ENCODE measurements around the gene MBNL1.
"Not testable (repeated sequence)": the region's sequence is repeated elsewhere in the genome, so short reads cannot be mapped to it uniquely, and the experiment has no call there.

The MBNL1 gene

DNA sequence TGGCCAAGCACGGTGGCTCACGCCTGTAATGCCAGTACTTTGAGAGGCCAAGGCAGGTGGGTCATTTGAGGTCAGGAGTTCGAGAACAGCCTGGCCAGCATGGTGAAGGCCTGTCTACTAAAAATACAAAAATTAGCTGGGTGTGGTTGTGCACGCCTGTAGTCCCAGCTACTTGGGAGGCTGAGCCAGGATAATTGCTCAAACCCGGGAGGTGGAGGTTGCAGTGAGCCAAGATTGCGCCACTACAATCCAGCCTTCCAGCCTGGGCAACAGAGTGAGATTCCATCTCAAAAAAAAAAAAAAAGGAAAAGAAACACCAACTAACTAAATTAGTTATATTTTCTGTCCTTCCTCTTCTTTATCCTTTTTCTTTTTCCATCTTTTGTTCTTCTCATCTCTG, 68.6 kb downstream of the MBNL1 start:
- H3K9me3 Mint-ChIP-seq; H3K27me3 Mint-ChIP-seq (ENCODE audit: low read depth); H3K4me3 Mint-ChIP-seq; H3K27ac Mint-ChIP-seq: not testable (repeated sequence)
- Mint-ChIP-seq H3K4me1 (ENCODE audit: low read depth) (peaks cover 42% of the 10 kb centered on the region), H3K36me3 (ENCODE audit: low read depth) (peaks cover 28% of the 10 kb centered on the region)

DNA sequence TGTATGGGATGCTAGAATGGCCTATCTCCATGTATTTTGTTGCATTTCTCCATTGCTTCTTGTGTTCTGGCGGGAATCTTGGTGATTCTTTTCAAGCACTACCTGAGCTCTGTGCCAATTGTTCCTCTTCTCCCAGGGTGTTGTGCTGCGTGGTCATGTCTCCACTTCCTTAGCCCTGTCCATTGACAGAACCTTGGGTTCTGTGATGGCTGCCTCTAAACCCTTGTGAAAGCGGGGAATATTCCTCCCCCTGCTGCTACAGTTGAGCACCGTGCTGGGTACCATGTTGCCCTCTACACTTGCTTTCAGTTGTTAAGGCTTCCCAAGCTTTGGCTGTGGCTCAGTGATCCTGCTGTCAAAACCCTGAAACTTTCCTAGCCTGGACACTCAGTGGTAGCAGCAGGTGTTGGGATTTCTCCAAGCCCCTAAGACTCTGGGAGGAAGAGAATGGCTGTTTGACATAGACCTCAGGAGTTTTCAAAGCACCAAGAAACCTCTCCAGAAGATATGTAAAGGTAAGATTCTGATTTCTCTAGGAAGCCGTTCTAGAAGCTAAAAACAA, 69.5 kb downstream of the MBNL1 start:
- Mint-ChIP-seq H3K4me1 (ENCODE audit: low read depth) (peaks cover 38% of the 10 kb centered on the region), H3K9me3 (no peaks in the 10 kb centered on the region), H3K27me3 (ENCODE audit: low read depth) (no peaks in the 10 kb centered on the region), H3K4me3 (no peak overlapping the region), H3K27ac (peak overlapping the region; percentile 16), H3K36me3 (ENCODE audit: low read depth) (peaks cover 32% of the 10 kb centered on the region)

DNA sequence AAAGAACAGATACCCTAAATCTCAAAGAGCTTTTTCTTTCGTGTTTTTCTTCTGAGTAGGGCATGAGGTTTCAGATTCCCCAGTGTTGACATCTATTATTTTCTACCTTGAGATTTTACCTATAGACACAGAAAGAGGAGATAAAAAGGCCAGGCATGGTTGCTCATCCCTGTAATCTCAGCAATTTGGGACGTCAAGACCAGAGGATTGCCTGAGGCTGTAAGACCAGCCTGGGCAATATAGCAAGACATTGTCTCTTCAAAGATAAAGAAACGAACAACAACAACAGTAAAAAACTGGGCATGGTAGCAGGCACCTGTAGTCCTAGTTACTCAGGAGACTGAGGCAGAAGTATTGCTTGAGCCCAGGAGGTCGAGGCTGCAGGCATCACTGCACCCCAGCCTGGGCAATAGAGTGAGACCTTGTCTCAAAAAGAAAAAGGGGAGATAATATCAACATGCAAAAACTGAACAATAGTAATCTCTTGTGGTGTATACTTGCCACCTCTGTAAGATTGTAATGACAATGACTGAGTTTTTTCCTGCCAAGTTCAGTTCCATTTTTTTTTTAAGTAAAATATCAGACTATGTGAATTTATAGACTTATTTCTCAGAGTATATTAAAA, 71.3 kb downstream of the MBNL1 start:
- peaks cover 30% of the 10 kb centered on the region for H3K4me1 Mint-ChIP-seq (ENCODE audit: low read depth)
- no peak overlapping the region for H3K4me3 Mint-ChIP-seq
- no peaks in the 10 kb centered on the region for H3K27me3 Mint-ChIP-seq (ENCODE audit: low read depth)
- peaks cover 39% of the 10 kb centered on the region for H3K36me3 Mint-ChIP-seq (ENCODE audit: low read depth)
- H3K9me3 Mint-ChIP-seq, result no peaks in the 10 kb centered on the region
- peak overlapping the region; percentile 1 for H3K27ac Mint-ChIP-seq

DNA sequence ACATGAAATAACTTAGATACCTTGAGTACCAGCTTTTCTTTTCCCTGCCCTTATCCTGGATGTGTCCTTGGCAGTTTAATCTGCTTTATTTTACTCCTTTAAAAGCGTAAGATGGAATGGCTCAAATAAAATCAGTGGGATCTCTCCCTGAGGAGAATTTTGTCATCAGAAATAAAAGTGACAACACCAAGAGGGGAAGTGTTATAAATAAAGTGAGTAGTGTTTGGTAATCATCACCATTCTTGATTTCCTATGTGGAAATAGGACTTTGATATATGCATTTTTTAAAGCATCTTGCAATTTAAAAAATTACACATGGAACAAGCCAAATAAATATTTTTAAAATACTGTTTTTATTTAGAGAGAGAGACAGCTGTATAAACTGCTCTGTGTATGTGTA, 76.5 kb downstream of the MBNL1 start:
- H3K4me1 Mint-ChIP-seq (ENCODE audit: low read depth), result peaks cover 10% of the 10 kb centered on the region
- H3K36me3 Mint-ChIP-seq (ENCODE audit: low read depth), result peaks cover 24% of the 10 kb centered on the region
- no peak overlapping the region for H3K4me3 Mint-ChIP-seq
- H3K9me3 Mint-ChIP-seq, result no peaks in the 10 kb centered on the region
- no peak overlapping the region for H3K27ac Mint-ChIP-seq
- no peaks in the 10 kb centered on the region for H3K27me3 Mint-ChIP-seq (ENCODE audit: low read depth)

DNA sequence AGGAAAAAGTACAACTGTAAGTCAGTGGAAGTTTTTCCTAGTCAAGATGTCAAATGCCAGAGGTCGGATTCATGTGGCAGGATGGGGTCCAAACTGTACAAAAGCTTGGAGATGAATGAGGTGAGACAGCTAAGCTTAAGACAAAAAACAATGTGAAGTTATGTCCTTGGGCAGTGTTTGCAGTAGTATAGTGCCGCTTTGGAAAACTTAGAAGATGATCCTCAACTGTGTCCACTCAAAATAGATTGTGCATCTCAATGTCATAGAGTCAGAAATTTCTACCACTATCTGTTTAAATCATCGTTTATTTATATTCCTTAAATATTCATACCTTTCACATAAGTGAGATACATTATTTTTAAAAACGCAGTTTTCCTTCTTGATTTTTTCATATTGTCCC, 77.3 kb downstream of the MBNL1 start:
- Mint-ChIP-seq H3K27me3 (ENCODE audit: low read depth) (no peaks in the 10 kb centered on the region), H3K9me3 (no peaks in the 10 kb centered on the region), H3K27ac (no peak overlapping the region), H3K4me1 (ENCODE audit: low read depth) (peaks cover 11% of the 10 kb centered on the region), H3K36me3 (ENCODE audit: low read depth) (peaks cover 26% of the 10 kb centered on the region), H3K4me3 (no peak overlapping the region)

DNA sequence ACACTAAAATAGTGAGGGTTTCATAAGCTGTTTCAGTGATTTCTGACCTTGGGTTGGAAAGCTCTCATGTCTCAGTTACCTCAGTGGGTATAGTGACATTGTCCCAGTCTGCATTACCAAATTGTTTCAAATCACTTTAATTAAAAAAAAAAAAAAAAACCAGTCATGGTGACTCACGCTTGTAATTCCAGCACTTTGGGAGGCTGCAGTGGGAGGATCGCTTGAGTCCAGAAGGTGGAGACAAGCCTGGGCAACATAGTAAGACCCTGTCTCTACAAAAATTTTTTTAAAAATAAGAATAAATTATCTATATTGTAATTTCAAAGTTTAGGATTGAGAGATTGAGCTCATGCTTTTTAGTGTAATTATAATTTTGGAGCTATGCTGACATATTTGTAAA, 78.0 kb downstream of the MBNL1 start:
- no peak overlapping the region for H3K4me3 Mint-ChIP-seq
- no peaks in the 10 kb centered on the region for H3K9me3 Mint-ChIP-seq
- H3K27me3 Mint-ChIP-seq (ENCODE audit: low read depth), result no peaks in the 10 kb centered on the region
- H3K4me1 Mint-ChIP-seq (ENCODE audit: low read depth), result peaks cover 13% of the 10 kb centered on the region
- no peak overlapping the region for H3K27ac Mint-ChIP-seq
- peaks cover 24% of the 10 kb centered on the region for H3K36me3 Mint-ChIP-seq (ENCODE audit: low read depth)

DNA sequence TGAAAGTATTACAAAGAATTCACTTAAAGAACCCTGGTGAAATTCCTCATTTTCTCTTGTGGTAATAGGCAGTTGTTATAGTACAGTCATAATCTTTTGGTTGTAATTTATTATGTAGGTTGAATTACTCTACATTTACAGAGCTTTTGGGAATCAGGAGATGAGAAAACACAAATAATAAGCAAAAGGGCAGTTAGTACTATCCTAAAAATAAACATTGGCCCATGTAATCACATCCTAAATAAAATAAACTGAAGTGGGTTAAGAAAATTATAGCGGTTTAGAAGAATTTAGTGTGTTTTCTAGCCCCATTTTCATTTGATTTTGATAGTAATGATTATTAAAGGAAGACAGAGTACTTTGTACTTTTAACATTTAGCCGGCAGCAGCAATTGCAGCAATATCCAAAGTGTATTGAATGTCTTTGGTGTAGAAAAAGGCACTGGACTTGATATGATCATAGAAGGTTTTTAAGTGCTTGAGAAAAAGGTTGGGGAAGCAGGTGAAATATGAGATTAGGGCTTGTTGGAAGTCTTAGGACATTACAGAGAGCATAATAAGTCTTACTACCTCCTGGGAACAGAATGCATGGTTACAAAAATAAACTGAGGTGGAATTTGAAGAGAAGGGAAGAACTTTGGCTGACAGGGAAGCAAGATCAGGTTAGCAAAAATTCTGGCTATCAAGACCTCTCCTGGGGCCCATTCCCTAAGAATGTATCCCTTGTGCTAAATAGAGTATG, 79.9 kb downstream of the MBNL1 start:
- H3K4me3 Mint-ChIP-seq, result no peak overlapping the region
- peaks cover 17% of the 10 kb centered on the region for H3K4me1 Mint-ChIP-seq (ENCODE audit: low read depth)
- no peaks in the 10 kb centered on the region for H3K9me3 Mint-ChIP-seq
- no peaks in the 10 kb centered on the region for H3K27me3 Mint-ChIP-seq (ENCODE audit: low read depth)
- H3K27ac Mint-ChIP-seq, result no peak overlapping the region
- H3K36me3 Mint-ChIP-seq (ENCODE audit: low read depth), result peaks cover 26% of the 10 kb centered on the region

DNA sequence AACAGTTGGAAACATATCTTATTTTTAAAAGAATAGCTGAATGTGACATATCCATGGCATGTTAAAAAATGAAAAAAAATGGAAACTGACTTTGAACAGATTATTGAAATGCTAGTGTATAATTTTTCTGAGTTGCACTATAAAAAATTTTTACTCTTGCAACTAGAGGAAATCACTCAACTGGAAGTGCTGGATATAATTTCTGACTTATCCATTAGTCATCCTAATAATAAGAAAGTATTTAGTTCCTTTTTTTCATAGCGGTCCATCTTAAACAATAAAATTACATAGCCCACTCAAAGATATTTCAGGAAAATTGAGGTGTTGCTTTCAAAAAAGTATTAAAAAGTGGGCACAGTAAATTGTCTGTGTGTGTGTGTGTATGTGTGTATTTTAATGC, 80.7 kb downstream of the MBNL1 start:
- no peaks in the 10 kb centered on the region for H3K27me3 Mint-ChIP-seq (ENCODE audit: low read depth)
- H3K9me3 Mint-ChIP-seq, result no peaks in the 10 kb centered on the region
- peaks cover 29% of the 10 kb centered on the region for H3K36me3 Mint-ChIP-seq (ENCODE audit: low read depth)
- H3K4me3 Mint-ChIP-seq, result no peak overlapping the region
- H3K4me1 Mint-ChIP-seq (ENCODE audit: low read depth), result peaks cover 20% of the 10 kb centered on the region
- H3K27ac Mint-ChIP-seq, result no peak overlapping the region

DNA sequence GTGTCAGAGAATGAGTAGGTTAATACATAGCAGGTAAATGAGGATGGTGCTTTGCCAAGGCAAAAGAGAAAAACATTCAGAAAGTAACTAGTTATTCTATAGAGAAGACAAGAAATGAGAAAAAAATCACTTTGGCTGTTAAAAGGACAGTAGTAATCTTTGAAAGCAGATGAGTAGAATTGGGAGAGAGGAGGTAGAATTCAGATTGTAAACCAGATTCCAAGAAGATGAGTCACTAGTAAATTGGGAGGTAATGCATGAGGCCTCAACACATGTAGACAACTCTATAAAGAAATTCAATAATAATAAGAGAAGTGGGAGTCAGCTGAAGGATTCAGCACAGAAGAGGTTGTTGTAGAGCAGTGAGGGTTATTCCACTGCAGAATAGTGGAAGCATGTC, 81.4 kb downstream of the MBNL1 start:
- Mint-ChIP-seq H3K4me3 (no peak overlapping the region), H3K27me3 (ENCODE audit: low read depth) (no peaks in the 10 kb centered on the region), H3K36me3 (ENCODE audit: low read depth) (peaks cover 28% of the 10 kb centered on the region), H3K27ac (no peak overlapping the region), H3K9me3 (no peaks in the 10 kb centered on the region), H3K4me1 (ENCODE audit: low read depth) (peaks cover 22% of the 10 kb centered on the region)

DNA sequence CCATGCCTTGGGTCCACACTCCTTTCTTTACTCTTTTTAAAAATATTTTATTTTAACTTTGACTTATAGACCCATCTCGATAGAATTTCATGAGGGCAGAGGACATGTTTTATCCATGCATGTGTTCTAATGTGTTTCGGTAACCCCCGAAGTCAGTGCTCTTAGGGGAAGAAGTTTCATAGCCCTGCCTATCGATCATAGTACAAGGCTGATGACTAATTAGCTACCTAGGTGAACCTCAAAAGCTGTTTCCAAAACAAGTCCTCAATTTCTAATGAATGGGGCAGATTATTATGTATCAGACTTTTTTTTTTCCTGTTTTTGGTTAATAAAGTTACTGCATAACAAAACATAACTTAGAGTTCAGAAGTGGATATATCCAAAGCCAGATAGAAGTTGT, 82.0 kb downstream of the MBNL1 start:
- Mint-ChIP-seq H3K36me3 (ENCODE audit: low read depth) (peaks cover 27% of the 10 kb centered on the region), H3K9me3 (no peaks in the 10 kb centered on the region), H3K27me3 (ENCODE audit: low read depth) (no peaks in the 10 kb centered on the region), H3K4me1 (ENCODE audit: low read depth) (peaks cover 23% of the 10 kb centered on the region), H3K4me3 (no peak overlapping the region), H3K27ac (no peak overlapping the region)

DNA sequence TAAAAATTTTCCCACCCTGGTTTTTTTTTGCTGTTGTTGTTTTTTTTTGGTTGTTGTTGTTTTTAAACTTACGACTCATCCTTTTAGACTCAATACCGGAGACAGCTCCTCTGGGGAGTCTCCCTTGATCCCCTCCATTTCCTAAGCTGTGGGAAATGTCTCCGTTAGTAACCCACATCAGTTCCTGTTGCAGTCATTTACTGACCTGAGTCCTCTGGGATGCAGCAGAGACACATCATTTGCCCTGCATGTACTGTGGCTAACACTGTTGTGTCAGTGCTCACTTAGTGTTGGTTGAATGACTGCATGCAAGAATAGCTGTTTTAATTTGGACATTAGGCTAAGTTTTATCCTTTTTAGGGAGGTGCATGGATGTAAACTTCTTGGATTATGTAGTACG, 83.8 kb downstream of the MBNL1 start:
- Mint-ChIP-seq H3K9me3 (no peaks in the 10 kb centered on the region), H3K4me1 (ENCODE audit: low read depth) (peaks cover 35% of the 10 kb centered on the region), H3K36me3 (ENCODE audit: low read depth) (peaks cover 35% of the 10 kb centered on the region), H3K27ac (no peak overlapping the region), H3K27me3 (ENCODE audit: low read depth) (no peaks in the 10 kb centered on the region), H3K4me3 (no peak overlapping the region)

DNA sequence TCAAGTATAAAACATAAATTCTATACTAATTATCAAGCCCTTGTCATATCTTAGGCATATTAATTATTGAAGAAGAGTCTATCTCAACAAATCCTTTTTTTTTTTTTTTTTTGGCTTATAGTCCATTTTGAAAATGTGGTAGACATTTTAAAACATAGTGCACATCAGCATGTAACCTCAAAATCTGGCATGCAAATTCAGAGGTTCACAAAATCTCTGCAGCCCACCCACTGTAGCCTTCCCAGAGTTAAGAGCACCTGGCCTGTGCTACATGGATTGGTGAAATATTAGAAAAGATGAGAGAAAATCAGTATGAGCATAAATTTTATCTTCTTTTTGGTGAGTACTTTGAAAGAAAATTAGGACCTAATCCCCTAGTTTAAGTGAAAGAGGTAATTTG, 84.8 kb downstream of the MBNL1 start:
- H3K4me3 Mint-ChIP-seq, result no peak overlapping the region
- H3K4me1 Mint-ChIP-seq (ENCODE audit: low read depth), result peaks cover 39% of the 10 kb centered on the region
- peaks cover 39% of the 10 kb centered on the region for H3K36me3 Mint-ChIP-seq (ENCODE audit: low read depth)
- no peaks in the 10 kb centered on the region for H3K27me3 Mint-ChIP-seq (ENCODE audit: low read depth)
- H3K9me3 Mint-ChIP-seq, result no peaks in the 10 kb centered on the region
- no peak overlapping the region for H3K27ac Mint-ChIP-seq

DNA sequence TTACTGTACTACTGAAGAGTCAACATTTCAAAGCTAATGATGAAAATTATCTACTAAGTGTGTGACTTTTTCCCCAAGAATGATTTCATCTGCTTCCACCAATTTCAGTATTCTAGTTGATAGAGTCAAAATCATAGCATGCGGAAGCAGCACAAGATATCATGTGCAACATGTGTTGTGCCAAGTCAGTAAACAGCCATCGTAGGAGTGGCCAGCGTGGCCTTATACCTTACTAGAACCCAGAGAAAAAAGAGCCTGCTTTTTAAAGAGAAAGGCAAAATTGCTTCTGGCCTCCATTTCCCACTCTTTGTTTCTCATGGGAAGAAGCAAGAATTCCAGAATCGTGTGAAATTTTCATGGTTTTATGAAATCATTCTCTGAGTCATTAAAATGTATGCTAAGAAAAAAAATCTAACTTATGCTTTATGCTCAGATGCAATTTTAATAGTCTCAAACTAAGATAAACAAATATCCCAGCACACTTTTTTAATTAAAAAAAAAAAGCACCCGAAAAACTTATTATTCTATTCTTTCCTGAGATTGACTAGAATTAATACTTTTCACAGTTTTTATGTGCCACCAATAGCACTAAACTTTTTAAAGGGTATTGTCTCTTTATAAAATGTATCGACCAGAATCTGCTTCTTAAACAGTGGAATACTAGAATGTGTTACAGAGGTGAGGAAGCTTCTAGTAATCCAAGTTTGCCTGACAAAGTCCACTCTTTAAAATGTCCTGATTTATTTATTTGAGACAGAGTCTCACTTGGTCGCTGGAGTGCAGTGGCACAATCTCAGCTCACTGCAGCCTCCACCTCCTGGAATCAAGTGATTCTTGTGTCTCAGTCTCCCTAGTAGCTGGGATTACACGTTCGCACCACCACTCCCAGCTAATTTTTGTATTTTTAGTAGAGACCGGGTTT, 87.3 kb downstream of the MBNL1 start:
- Mint-ChIP-seq H3K27me3 (ENCODE audit: low read depth) (no peaks in the 10 kb centered on the region), H3K27ac (no peak overlapping the region), H3K4me3 (no peak overlapping the region), H3K4me1 (ENCODE audit: low read depth) (peaks cover 48% of the 10 kb centered on the region), H3K36me3 (ENCODE audit: low read depth) (peaks cover 44% of the 10 kb centered on the region), H3K9me3 (no peaks in the 10 kb centered on the region)

DNA sequence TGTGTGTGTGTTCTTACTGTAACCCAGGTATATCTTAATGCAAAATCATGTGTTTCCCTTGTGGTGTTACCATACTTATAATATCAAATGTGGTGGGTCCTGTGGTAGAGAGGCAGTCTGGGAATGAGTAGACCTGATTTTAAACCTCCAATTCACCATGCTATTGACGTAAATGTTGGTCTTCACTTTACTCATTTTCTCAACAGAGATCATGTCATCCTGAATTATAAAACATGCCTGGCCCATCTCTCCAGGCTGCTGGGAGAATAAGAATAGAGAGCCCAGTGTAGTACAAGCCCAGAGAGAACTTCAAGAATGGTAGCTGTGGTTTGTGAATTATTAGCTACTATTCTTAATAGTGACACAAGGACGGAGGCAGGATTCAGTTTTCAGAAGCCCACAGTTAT, 88.1 kb downstream of the MBNL1 start:
- H3K4me3 Mint-ChIP-seq, result no peak overlapping the region
- peaks cover 46% of the 10 kb centered on the region for H3K36me3 Mint-ChIP-seq (ENCODE audit: low read depth)
- peak overlapping the region; percentile 23 for H3K27ac Mint-ChIP-seq
- no peaks in the 10 kb centered on the region for H3K27me3 Mint-ChIP-seq (ENCODE audit: low read depth)
- H3K4me1 Mint-ChIP-seq (ENCODE audit: low read depth), result peaks cover 49% of the 10 kb centered on the region
- H3K9me3 Mint-ChIP-seq, result no peaks in the 10 kb centered on the region

Data from T-helper 1 cell treated with Interleukin-12 subunit alpha and Interleukin-12 subunit beta and Interleukin-4 antibody, amounts not matched to agents 30 μg/mL and 1 μg/mL, for 36 hours (primary cell).